HG03159 (cell line): Measurements from ENCODE around the gene CCDC187.

Experiments used
- ATAC-seq: cut with Tn5 transposase; IDR thresholded peaks from one replicate; pipeline ENCODE4 v1.9.1; 2021; ENCODE audit warnings: mild to moderate bottlenecking, moderate library complexity; ENCODE audit not compliant: unreplicated experiment

The CCDC187 gene

DNA sequence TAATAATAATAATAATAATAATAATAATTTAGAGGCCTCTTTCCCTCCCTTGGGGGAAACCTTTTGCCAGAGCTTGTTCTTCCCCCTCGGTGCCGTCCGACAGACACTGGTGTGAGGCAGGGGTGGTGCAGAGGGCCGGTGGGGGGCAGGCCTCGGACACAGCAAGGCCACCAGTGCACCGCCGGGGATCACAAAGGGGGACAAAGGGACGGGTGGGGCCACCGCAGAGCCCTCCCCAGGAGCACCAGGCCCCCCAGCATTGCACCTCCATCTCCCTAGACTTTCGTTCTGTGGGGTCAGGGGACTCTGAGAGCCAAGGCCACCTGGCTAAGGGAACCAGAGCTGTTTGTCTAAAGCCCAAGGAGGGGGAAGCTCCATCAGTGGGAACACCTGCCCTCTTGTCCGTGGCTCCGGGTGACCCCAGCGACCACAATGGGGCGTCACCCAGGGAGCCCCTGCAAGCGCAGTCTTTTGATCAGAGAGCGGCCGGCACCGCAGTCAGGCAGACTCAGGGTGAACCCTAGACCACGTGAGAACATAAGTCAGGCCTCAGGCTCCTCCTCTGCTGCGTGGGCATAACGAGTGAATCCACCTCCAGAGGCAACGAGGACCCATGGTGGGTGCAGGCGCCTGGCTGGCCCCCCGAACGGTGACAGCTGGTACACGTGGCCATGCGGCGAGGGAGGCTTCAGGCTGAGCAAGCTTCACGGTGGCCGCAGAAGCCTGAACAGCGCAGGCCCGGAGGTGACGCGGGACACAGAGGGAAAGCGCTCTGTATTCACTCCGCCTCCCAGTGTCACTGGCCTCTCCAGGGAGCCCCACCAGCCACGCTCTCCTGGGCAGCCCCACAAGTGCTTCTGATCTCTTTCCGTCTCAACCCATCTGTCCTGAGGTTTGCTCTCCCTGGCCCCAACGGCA, 46.3 kb downstream of the CCDC187 start:
- no peak for ATAC-seq

- ATAC-seq: no peak
These were observed 47.7 kb downstream of the CCDC187 start for GRCh38 chr9:136255896-136256890.

GRCh38 chr9:136255166-136255538, 48.7 kb downstream of the CCDC187 start:
- ATAC-seq: no peak

- ATAC-seq: no peak
These were observed 49.3 kb downstream of the CCDC187 start for GRCh38 chr9:136254381-136255165.

- ATAC-seq: no peak
These were observed 50.4 kb downstream of the CCDC187 start for GRCh38 chr9:136253246-136254130.

DNA sequence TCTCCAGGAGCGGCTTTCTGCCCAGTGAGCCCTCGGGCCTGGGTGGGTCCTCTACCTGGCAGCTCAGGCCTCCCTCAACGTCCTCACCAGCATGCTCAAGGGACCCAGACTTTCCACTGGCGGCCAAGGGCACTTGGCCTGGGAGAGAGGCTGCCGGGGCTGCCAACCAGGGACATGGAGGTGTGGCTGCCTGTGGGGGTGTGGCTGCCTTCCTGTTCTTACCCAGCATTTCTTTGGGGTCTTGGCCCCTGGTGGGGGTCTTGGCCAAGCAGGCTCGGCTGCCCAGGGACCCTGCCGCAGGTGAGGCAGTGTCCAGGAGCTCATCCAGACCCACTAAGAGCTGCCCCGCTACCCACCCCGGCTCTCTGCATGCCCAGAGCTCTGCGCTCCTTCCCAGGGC, 51.0 kb downstream of the CCDC187 start:
- ATAC-seq: no peak

DNA sequence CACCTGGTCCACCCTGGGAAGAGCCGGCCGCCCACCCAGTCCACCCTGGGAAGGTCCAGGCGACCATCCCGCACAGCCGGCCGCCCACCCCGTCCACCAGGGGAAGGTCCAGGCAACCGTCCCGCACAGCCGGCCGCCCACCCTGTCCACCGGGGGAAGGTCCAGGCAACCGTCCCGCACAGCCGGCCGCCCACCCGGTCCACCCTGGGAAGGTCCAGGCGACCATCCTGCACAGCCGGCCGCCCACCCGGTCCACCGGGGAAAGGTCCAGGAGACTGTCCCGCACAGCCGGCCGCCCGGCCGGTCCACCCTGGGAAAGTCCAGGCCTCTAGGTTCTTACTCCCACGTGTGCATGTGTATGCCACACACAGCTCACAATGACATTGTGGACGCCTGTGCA, 51.6 kb downstream of the CCDC187 start:
- no peak for ATAC-seq

- ATAC-seq: no peak
These were observed 52.4 kb downstream of the CCDC187 start for GRCh38 chr9:136251264-136252115.

- ATAC-seq: no peak
These were observed 53.2 kb downstream of the CCDC187 start for GRCh38 chr9:136250676-136251075.

- ATAC-seq: no peak
These were observed 53.9 kb downstream of the CCDC187 start for GRCh38 chr9:136249877-136250559.

DNA sequence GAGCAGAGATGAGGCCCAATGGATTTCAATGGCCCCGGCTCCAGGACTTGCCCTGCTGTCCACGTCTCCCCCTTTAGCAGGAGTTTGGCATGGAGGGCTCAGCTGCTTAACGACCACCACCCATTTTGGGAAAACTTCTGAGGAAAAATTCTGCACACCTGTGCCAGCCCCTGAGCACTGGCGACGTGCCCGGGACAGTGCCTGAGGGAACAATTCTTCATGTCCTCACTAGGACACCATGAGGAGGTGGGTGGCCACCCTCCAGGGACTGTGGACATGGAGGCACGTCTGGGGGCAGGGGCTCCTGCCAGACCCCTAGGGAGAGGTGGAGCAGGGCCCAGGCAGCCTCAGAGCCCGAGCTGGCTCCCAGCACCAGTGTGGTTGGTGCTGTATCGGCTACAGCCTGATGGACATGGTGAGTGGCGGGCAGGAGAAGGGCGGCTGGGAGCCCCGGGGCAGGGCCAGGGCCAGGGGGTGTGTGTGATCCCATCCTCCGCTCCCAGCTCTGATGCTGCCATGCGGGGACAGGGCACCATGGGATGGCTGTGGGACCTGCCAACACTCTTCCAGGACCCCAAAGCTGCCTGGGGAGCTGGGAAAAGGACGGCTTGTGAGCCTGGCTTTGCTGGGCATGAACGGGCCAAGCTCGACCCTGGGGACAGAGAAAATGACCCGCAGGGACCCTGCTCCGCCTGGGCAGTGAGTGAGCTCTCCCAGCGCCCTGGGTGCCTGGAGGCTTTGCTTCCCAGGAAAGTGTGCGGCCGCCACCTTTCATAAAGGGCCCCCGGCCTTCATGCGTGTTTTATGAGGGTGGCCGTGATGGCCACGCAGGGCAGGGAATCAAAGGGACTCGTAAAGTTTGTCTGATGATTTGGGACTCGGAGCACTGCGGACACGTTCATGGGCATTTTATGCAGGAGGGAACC, 54.7 kb downstream of the CCDC187 start:
- no peak for ATAC-seq

GRCh38 chr9:136247947-136248637, 55.8 kb downstream of the CCDC187 start:
- no peak for ATAC-seq

GRCh38 chr9:136247551-136247916, 56.4 kb downstream of the CCDC187 start:
- ATAC-seq: no peak

DNA sequence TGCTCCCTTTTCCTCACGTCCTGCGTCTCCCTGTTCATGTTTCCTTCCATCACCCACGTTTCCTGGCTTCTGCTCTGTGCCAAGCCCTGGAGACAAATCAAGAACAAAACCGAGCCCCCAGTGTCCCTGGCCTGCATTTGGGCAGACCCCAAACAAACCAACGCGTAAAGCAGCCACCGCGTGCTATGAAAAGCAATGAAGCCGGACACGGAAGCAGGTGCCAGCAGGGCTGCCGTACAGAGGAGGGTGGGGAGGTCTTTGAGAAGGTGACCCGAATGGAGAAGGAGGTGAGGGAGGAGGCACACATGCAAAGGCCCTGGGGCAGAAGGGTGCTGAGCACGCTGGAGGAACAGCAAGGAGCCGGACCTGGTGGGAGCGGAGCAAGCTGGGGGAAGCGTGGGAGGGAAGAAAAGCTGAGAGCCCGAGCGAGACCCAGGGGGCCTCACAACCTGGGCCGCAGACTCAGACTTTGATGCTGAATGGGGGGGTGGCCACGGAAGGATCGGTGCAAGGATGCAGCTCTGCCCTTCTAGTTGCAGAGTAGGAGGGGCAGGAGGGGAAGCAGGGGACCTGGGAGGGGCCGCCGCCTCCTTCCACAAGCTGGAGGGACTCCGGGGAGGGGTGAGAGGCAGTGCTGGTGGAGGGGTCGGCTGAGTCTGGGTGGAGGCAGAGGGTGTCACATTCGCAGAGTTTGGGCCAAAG, 56.9 kb downstream of the CCDC187 start:
- ATAC-seq: no peak

GRCh38 chr9:136245219-136246150, 58.4 kb downstream of the CCDC187 start, which contains the start of gene QSOX2:
QSOX2 (minus strand) TSS chr9:136245812; CDS start chr9:136245803, 9 bp downstream.
- peak; percentile 55 for ATAC-seq
